OCI-M2 (cell line): ENCODE results near the gene STOM.

Experiments
- DNase-seq: peaks from one replicate; lab custom pipeline; 2025; ENCODE audit not compliant: unreplicated experiment; lab: John Stamatoyannopoulos, UW

Gene STOM

GRCh38 chr9:121372239-121373010, 2.4 kb upstream of the STOM start:
- no peak for DNase-seq

GRCh38 chr9:121371495-121372061, 1.5 kb upstream of the STOM start:
- DNase-seq: no peak

- DNase-seq: no peak
These were observed 1.3 kb downstream of the STOM start for GRCh38 chr9:121368745-121369144.

DNA sequence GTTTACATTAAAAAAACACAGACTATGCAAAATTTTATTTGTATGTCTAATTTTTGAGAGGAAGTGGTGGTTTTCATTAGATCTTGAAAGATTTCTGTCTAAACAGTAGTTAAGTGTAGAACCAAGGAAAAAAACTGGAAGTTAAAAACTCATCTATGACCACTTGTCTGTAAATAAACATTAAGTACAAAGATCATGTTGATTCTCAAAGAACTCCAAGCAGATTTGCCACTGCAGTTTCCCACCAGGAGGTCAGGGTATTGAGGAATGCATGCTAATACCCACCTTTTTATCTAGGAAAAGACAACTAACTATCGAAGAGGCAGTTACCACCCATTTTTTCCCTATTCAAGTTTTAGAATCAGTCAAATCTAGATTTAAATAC, 1.9 kb downstream of the STOM start:
- DNase-seq: no peak

- no peak for DNase-seq
These were observed 2.5 kb downstream of the STOM start for GRCh38 chr9:121367306-121368137.

DNA sequence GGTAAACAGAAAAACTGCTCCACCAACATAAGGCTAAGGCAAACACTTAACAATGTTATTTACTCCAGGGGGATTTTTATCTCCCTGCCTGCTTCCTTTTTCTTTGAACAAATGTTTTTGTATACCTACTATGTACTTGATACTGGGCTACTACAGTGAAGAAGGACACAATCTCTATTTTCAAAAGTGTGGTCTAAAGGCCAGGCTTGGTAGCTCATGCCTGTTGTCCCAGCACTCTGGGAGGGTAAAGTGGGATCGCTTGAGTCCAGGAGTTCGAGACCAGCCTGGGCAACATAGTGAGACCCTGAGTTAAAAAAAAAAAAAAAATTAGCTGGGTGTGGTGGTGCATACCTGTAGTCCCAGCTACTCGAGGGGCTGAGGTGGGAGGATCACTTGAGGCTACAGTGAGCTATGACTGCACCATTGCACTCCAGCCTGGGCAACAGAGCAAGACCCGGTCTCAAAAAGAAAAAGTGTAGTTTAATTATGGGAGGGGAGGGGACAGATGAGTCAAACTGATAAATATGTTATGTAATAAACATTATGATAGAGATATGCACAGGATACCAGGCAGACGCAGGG, 3.3 kb downstream of the STOM start:
- DNase-seq: no peak

DNA sequence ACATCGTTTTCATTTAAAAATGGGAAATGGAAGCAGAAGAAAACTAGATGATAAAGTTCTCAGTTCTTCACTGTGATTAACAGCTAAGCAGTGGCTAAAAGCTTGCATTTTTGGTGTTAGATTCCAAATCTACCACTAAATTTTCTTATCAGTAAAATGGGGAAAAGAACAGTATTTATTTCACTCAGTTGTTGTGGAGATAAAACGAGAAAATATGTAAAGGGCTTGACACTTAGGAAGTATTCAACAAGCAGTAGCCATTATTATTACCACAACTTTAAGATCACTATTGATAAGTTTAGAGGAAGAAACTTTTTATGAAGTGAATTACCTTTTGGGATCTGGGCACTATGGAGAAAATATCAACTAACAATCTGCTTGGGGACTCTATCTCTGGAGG, 4.5 kb downstream of the STOM start:
- no peak for DNase-seq

- no peak for DNase-seq
These were observed 5.2 kb downstream of the STOM start for GRCh38 chr9:121364886-121365285.

GRCh38 chr9:121364077-121364476, 6.0 kb downstream of the STOM start:
- no peak for DNase-seq

DNA sequence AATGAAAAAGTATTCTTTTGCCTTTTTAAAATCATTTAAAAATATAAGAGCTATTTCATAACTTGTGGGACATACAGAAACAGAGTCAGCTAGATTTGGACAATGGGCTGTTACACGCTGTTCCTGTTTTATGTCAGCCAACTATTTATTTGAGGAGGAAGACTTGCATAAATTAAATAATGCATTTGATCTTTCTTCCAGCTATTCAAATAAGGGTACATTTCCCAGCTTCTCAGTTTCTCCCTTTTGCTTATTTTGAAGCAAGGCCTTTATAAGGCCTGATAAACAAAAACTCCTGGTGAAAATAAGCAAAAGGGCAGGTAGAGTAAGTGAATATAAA, 6.5 kb downstream of the STOM start:
- no peak for DNase-seq

GRCh38 chr9:121362813-121363621, 7.0 kb downstream of the STOM start:
- no peak for DNase-seq

- DNase-seq: no peak
These were observed 9.3 kb downstream of the STOM start for GRCh38 chr9:121360601-121361374.

- no peak for DNase-seq
These were observed 10.4 kb downstream of the STOM start for GRCh38 chr9:121359351-121360294.

GRCh38 chr9:121358751-121359150, 11.3 kb downstream of the STOM start:
- DNase-seq: no peak

DNA sequence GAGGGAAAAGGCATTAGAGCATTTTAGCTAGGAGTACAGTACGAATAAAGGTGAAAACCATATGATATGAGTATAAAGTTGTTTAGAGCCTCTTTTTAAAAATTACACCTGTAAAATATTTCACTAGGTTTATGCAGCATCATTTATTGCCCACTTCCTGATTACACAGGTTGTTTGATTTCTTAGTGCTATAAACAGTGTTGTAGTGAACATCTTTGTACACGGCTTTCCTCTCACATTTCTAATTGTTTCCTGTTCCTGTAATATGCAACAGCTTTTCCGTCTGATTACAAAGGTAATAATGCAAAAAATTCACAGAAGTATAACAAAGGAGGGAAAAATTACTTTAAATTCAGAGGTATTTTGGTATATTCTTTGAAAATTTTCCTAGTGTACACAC, 13.0 kb downstream of the STOM start:
- no peak for DNase-seq

DNA sequence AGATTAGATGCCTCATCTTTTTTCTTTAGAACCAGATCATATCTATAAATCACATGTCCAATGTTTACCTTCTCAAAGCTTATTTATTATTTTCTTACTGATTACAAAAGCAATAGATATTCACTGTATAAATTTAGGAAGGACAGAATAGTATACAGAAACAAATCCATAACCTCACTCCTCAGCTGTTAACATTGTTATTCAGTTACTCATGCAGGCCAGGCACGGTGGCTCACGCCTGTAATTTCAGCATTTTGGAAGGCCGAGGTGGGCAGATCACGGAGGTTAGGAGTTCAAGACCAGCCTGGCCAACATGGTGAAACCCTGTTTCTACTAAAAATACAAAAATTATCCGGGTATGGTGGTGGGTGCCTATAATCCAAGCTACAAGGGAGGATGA, 15.3 kb downstream of the STOM start:
- DNase-seq: no peak

DNA sequence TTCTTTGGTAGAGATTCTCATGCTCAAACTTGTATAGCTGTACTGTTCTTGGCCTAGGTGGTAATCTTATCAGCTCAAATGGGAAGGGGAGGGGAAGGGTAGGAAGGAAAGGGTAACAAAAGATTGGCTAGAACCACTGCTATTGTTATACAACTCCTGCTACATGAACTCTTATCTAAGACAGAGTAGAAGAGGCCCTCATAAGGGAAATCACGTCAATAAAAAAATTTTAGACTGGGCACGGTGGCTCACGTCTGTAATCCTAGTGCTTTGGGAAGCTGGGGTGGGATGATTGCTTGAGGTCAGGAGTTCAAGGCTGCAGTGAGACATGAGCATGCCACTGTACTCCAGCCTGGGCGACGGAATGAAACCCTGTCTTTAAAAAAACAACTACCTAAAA, 15.9 kb downstream of the STOM start:
- no peak for DNase-seq

- DNase-seq: no peak
These were observed 16.6 kb downstream of the STOM start for GRCh38 chr9:121353241-121354061.
